ENCODE measurements around the gene MASP2.
"Not testable (repeated sequence)": the region's sequence is repeated elsewhere in the genome, so short reads cannot be mapped to it uniquely, and the experiment has no call there.

Gene MASP2

GRCh38 chr1:11046625-11047365 lies at the start of gene MASP2:
TSS of gene MASP2 (minus strand) at chr1:11047239. CDS start at chr1:11047207, 32 bp downstream.
- DNase-seq = no peak

GRCh38 chr1:11083784-11084183 lies 36.7 kb upstream of the MASP2 start:
- not testable (repeated sequence) for DNase-seq

GRCh38 chr1:11080931-11081330 lies 33.9 kb upstream of the MASP2 start:
- DNase-seq = no peak

GRCh38 chr1:11078631-11079030 lies 31.6 kb upstream of the MASP2 start:
- no peak for DNase-seq

- not testable (repeated sequence) for DNase-seq
Measured at GRCh38 chr1:11073398-11073797, 26.4 kb upstream of the MASP2 start.

- no peak for DNase-seq
Measured at GRCh38 chr1:11072216-11072917, 25.3 kb upstream of the MASP2 start.

GRCh38 chr1:11071463-11072215 lies 24.6 kb upstream of the MASP2 start:
- DNase-seq = peak; percentile 63

GRCh38 chr1:11070876-11071275 lies 23.8 kb upstream of the MASP2 start:
- DNase-seq = no peak

- no peak for DNase-seq
Measured at GRCh38 chr1:11068600-11069473, 21.8 kb upstream of the MASP2 start.

- no peak for DNase-seq
Measured at GRCh38 chr1:11067716-11068599, 20.9 kb upstream of the MASP2 start.

GRCh38 chr1:11065796-11066195 lies 18.8 kb upstream of the MASP2 start:
- DNase-seq = no peak

- DNase-seq = no peak
Measured at GRCh38 chr1:11064942-11065341, 17.9 kb upstream of the MASP2 start.

- DNase-seq = not testable (repeated sequence)
Measured at GRCh38 chr1:11063937-11064537, 17.0 kb upstream of the MASP2 start.

- no peak for DNase-seq
Measured at GRCh38 chr1:11062965-11063401, 15.9 kb upstream of the MASP2 start.

- no peak for DNase-seq
Measured at GRCh38 chr1:11061652-11062365, 14.8 kb upstream of the MASP2 start.

GRCh38 chr1:11059968-11060830 lies 13.2 kb upstream of the MASP2 start, which contains the start of gene SRM:
TSS of gene SRM (minus strand) at chr1:11060018. CDS start at chr1:11059943, 75 bp downstream.
- peak; percentile 88 for DNase-seq

- DNase-seq = peak; percentile 42
Measured at GRCh38 chr1:11059155-11059967, 12.3 kb upstream of the MASP2 start.

- peak; percentile 97 for DNase-seq
Measured at GRCh38 chr1:11058595-11059154, 11.6 kb upstream of the MASP2 start.
